Activated CD8-positive, alpha-beta memory T cell treated with anti-CD3 and anti-CD28 coated beads, Interleukin-2, amount 50 U/mL, for 24 hours (primary cell): Measurements from ENCODE around the gene DEPDC5.
"Not testable (repeated sequence)": the region's sequence is repeated elsewhere in the genome, so short reads cannot be mapped to it uniquely, and the experiment has no call there.

Experiments used
- DNase-seq: peaks from one replicate; pipeline ENCODE4 v3.0.0-alpha.2; 2020; ENCODE audit errors: extremely low read depth

Gene DEPDC5

DNA sequence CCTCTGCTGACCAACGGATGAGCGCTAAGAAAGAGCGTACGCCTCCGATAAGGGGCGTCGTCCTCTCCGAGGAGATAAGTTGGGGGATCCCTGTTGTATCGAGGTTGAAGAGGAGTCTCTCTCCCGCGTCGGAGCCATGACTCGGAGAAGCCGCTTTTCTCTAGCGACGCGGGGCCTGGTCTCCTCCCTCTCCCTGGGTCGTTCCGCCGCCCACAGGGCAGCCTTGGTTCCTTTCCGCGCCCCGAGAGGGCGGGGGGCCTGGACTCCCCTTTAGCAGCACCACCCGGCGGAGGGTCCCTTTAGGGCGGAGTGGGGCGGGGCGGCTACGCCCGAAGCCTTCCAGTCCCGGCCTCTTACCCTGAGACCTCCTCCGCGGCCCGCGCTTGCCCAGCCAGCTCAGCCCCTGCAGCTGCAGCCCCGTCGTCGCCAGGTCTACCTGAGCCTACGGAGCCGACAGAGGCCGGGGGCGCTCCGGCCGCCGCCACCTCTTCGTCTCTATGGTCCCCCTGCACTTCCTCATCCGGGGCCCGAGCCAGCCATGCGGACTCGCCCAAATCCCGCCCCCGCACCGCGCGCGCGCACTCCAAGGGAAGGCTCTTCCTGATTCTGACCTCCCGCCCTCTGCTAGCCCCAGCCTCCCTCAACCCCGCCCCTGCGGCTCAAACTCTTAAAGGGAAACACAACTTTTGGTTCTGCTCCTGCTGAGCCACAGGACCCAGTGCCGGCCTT lies 4.0 kb upstream of the DEPDC5 start, which contains the start of gene PRR14L:
TSS of gene PRR14L (minus strand) at position 497 of the 729 bp plus-strand sequence. CDS start 11,272 bp downstream, outside the sequence.
- peak; percentile 98 for DNase-seq

GRCh38 chr22:31750365-31751284 lies 3.2 kb upstream of the DEPDC5 start:
- no peak for DNase-seq

- DNase-seq: no peak
These were observed 1.5 kb upstream of the DEPDC5 start for GRCh38 chr22:31752096-31752847.

GRCh38 chr22:31753005-31753633 lies 700 bp upstream of the DEPDC5 start:
- DNase-seq: no peak

GRCh38 chr22:31754813-31755212 lies 994 bp downstream of the DEPDC5 start:
- DNase-seq: no peak

DNA sequence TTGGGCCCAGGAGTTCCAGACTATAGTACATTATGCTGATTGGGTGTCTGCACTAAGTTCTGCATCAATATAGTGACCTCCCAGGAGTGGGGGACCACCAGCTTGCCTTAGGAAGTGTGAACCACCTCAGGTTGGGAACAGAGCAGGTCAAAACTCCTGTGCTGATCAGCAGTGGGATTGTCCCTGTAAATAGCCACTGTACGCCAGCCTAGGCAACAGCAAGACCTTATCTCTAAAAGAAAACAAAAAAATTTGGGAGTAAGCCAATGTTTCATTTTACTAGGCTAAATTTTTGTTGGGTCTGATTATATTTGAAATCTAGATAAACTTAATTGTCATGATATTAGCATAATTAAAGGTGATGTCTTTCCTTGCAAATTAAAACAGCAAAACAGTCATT lies 3.4 kb downstream of the DEPDC5 start:
- DNase-seq: no peak

DNA sequence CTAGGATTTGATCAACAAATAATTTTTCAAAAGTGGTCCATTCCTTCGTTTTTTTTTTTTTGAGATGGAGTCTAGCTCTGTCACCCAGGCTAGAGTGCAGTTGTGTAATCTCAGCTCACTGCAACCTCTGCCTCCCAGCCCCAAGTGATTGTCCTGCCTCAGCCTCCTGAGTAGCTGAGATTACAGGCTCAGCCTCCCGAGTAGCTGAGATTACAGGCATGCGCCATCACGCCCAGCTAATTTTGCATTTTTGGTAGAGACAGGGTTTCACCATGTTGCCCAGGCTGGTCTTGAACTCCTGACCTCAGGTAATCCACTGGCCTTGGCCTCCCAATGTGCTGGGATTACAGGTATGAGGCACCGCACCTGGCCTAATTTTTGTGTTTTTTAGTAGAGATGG lies 5.0 kb downstream of the DEPDC5 start:
- not testable (repeated sequence) for DNase-seq

GRCh38 chr22:31764785-31765184 lies 11.0 kb downstream of the DEPDC5 start:
- no peak for DNase-seq

DNA sequence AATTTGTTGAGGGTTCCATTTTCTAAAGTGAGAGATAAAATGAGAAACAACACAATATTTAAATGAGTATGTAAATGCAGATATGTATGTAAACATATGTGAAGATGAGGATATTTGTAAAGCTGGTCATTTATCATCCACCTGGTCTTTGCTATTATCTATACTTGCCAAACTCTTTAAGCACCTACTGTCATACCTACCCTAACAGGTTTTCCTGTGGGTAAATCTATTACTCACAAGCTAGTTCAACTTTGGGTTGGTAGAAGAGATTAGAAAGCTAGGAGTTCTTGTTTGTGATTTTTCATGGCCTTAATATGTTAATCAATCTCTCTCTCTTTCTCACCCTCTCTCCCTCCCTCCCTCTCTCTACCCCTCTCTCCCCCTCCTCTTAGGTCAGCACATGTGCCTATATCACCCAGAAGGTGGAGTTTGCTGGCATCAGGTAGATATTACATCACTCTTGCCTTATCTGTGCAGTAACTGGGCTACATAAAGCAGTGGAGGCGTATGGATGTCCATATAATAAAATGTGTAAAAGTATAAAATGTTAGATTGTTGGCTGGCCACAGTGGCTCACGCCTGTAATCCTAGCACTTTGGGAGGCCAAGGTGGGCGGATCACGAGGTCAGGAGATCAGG lies 14.7 kb downstream of the DEPDC5 start:
- DNase-seq: no peak

DNA sequence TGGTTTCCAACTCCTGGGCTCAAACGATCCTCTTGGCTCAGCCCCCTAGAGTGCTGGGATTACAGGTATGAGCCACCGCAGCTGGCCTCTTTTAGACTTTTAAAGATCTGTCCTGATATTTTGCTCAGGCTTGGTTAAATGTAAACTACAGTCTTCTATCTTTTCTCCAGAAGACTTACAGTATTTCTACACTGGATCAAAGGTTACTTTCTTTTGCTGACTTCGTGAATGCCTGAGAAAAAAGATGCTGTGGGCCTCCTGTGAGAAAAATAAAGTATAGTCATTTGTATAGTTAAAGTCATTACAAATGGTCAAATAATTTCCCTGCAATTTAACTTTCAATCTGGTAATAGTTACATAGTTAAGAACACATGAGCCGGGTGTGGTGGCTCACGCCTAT lies 19.6 kb downstream of the DEPDC5 start:
- DNase-seq: no peak

DNA sequence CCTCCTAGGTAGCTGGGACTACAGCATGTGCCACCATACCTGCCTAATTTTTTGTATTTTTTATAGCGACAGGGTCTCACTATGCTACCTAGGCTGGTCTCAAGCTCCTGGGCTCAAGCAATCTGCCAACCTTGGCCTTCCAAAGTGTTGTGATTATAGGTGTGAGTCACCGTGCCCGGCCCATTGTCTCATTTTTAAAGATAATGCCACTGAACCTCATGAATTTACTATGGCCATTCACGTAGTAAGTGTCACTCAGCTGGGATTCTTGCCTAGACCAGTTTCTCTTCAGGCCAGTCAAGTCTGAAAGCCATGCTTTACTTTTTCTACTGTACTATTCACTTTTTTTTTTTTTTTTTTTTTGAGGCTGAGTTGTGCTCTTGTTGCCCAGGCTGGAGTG lies 22.4 kb downstream of the DEPDC5 start:
- no peak for DNase-seq

GRCh38 chr22:31789803-31790202 lies 36.0 kb downstream of the DEPDC5 start:
- no peak for DNase-seq

DNA sequence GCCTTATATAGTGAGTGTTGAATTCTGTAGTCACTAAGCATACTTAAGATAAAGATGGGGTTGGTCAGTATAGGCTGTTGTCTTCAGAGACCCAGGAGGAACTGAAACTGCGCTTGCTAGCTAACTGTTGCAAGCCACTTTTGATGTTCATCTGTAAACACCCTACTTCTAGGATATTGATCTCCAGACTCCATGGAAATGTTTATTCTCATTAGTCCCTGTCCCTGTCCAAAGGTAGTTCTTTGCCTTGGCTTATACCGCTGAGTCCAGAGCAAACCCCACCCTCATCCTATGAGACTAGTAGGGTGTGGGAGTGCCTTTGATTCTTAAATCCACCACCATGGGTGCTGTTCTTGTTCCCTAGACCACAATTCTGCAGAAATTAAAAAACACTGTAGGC lies 36.4 kb downstream of the DEPDC5 start:
- no peak for DNase-seq

DNA sequence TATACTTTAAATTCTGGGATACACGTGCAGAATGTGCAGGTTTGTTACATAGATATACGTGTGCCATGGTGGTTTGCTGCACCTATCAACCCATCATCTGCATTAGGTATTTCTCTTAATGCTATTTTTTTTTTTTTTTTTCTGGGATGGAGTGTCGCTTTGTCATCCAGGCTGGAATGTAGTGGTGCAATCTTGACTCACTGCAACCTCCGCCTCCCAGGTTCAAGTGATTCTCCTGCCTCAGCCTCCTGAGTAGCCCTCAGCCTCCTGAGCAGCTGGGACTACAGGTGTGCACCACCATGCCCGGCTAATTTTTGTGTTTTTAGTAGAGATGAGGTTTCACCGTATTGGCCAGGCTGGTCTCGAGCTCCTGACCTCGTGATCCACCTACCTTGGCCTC lies 45.5 kb downstream of the DEPDC5 start:
- not testable (repeated sequence) for DNase-seq

GRCh38 chr22:31800065-31800464 lies 46.2 kb downstream of the DEPDC5 start:
- no peak for DNase-seq

GRCh38 chr22:31800861-31801260 lies 47.0 kb downstream of the DEPDC5 start:
- not testable (repeated sequence) for DNase-seq

DNA sequence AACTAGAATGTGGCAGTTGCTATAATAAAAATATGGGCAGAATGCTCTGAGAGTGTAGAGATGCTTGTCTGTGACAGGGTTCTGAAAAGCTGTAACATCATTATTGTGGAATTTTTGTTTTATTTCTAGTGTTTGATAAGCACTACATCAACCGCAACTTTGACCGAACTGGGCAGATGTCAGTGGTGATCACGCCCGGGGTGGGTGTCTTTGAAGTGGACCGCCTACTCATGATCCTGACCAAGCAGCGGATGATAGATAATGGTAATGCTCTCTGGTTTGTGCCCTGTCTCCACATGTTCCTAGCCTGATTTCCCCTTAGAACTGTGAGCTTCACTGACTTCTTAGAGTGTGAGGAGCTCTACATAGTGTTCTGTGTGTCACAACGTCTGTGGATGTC lies 48.8 kb downstream of the DEPDC5 start:
- DNase-seq: no peak

DNA sequence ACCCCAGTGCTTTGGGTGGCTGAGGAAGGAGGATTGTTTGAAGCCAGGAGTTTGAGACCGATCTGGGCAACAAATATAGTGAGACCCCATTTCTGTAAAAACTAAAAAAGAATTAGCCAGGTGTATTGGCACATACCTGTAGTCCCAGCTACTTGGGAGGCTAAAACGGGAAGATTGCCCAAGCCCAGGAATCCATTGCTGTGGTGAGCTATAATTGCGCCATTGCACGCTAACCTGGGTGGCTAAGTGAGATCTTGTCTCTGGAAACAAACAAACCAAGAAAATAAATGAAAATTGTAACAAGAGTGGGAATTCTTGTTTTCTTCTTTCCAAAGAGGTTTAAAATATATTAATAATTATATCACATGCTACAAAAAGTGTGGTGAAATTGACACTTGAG lies 52.9 kb downstream of the DEPDC5 start:
- no peak for DNase-seq

- DNase-seq: no peak
These were observed 59.3 kb downstream of the DEPDC5 start for GRCh38 chr22:31812977-31813605.

DNA sequence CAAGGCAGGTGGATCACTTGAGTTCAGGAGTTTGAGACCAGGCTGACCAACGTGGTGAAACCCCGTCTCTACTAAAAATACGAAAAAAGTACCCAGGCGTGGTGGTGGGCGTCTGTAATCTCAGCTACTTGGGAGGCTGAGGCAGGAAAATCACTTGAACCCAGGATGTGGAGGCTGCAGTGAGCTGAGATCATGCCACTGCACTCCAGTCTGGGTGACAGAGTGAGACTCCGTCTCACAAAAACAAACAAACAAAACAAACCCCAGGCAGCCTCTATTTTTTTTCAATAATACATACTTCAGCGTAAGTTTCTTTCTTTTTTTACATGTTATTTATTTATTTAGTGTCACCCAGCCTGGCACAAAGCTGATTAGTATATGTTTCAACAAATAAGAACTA lies 60.1 kb downstream of the DEPDC5 start:
- not testable (repeated sequence) for DNase-seq

- DNase-seq: no peak
These were observed 61.1 kb downstream of the DEPDC5 start for GRCh38 chr22:31814942-31815341.
